ENCODE data around the gene AGFG2.

GRCh38 chr7:100544967-100545359 lies 6.0 kb downstream of the AGFG2 start:
- TF ChIP-seq EZH2 (optimal IDR thresholded peaks at IDR 0.05; ENCODE audit: low read depth, low read length) (no peak), CTCF (IDR thresholded peaks at IDR 0.05; ENCODE audit: low read length) (no peak)
